Measurements from ENCODE around the gene GATA2. TPM values are rescaled to one million over a fixed set of nuclear protein-coding genes. Genes with fewer than 3 reads are reported as not detected.

The GATA2 gene
- total RNA-seq, 1 donor from 2014 or later: 11.1 TPM

DNA sequence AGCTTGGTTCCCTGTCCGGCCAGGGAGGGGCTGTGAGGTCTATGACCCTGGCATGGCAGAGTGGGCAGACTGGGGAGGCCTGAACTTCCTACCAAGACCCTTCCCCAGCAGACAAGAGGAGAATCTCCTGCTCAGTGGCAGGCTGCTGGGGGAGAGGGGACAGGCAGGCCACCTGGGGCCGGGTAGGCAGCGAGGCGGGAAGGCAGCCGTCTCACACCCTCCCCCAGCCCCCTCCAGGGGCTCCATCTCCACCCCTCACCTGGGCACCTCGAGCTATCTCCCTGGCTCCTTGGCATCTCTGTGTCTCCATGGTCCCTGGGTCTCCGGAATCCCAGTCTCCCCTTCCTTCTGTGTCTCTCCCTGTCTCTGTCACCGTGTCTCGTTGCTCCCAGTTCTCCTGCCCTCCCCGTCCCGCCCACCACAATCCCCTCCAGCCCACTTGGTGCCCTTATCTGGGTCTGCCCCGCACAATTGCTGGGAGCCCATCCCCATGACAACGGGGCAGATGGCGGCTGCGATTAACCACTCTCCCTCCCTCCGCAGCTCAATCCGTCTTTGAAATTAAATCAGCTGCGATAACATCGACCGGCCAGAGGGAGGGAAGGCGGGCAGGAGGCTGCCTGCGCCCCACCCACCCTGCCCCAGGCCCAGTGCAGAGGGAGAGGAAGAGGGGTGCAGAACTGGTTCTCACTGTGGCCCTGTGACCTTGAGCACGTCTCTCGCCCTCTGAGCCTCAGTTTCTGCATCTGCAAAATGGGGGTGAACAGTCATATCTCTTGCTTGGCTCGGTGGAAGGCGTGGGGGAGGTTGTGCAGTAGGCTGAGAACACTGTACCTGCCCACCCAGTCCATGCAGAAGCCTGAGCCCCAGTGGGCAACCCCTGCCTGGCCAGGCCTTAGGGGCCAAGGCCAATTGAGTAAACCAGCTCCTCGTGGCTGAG lies 36.0 kb downstream of the GATA2 start:
- DNase-seq (ENCODE audit: low read depth, low spot score): no peak

DNA sequence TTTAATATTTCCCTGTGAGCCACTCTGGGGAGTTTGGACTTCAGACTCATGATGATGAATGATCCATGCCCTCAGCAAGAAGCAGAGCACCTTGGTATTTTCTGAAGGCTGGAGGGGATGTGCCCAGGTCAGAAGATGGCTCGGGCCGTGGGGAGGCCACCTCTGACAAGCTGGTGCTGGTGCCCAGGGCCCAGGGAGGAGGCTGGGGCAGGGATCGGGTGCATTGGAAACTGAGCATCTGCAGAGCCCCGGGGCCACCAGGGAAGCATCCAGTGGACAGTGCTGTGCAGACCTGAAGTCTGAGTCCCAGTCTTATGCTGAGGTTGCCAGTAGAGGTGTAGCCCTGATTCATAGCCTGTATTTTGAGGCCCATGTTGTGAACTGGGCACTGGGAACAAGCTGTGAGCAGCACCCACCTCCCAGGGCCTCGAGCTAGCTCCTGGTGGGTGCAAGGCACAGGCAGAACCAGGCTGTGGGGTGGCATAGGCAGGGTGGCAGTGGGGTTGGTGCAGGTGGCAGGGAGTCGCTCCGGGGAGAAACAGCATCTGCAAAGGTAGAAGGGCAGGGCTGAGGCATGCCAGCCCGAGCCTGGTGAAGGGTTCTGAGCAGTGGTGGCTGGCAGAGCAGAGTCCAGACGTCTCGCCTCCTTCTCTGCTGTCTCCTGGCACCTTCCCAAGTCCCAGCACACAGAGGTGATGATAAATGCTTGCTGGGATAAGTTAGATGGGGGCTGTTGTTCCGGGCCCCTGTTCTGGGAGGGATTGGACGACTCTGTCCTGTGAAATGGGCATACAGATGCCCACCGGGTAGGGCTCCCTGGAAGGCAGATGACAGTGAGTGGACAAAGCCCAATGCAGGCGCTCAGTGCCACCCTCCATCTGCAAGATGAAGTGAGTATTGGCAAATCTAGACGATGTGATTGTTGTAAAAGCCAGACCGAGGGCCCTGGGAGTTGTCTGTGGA lies 36.9 kb downstream of the GATA2 start:
- DNase-seq (ENCODE audit: low read depth, low spot score): no peak

DNA sequence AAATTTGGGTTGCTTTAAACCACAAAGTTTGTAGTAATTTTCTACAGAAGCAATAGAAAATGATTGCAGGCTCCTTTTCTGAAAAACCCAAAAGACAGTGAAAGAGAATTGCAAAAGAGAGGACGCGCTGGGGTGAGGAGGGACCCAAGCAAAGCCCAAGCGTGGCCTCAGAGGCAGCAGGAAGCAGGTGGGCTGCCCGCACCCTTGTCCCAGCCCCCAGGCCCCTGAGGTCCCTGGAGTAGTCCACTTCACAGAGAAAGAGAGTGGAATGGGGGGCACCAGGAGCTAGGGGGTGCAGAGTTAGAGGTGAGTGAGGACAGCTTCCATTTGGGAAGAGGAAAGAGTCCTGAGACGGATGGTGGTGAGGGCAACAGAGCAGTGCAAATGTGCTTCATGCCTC lies 37.9 kb downstream of the GATA2 start:
- no peak for DNase-seq (ENCODE audit: low read depth, low spot score)

DNA sequence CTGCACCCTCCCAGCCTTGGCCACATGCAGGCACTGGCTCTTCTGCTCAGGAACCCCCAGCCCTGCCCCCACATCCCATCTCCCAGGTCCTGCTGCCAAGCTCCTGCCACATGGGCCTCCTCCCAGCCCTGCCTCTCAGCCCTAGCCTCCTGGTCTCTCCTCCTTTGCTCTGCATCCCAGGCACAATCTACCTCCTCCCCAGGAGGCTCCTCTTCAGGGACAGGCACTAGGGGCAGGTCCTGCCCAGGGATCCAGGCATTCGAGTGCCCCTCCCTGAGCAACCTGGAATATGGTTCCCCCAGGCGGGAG lies 38.7 kb downstream of the GATA2 start:
- no peak for DNase-seq (ENCODE audit: low read depth, low spot score)

DNA sequence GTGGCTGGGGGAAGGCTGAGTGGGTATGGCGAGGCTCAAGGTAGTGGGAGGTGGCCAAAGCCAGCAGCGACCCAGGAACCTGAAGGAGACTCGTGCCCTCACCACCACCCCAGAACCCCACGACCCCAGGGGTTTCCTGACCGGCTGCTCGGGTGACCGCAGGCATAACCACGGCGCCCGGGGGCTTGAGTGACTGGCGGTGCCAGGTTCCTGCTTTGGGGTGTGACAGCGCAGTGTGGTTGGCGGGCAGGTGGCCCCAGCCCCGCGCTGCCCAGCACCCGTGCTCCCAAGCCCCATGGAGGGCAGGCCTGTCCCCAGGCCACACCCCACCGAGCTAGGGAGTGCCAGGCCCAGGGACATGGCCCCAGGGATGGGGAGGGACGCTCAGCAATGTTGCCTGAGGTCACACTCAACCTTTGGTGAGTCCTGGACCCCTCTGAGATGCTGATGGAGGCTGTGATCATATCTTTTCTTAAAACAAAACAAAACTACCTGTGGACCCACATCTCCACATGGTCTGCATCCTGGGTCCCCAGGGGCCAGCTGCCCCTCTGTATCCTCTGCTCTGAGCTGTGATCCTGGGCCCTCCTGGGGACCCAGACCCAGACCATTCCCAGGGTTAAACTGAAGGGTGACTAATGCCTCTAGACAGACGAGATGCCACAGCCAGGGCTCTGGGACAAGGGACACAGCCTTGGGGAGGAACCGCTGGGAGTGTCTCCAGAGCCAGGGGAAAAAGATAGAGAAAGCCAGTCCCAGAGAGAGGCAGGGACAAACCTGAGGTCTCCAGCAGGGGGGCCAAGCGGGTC lies 39.3 kb downstream of the GATA2 start:
- no peak for DNase-seq (ENCODE audit: low read depth, low spot score)

DNA sequence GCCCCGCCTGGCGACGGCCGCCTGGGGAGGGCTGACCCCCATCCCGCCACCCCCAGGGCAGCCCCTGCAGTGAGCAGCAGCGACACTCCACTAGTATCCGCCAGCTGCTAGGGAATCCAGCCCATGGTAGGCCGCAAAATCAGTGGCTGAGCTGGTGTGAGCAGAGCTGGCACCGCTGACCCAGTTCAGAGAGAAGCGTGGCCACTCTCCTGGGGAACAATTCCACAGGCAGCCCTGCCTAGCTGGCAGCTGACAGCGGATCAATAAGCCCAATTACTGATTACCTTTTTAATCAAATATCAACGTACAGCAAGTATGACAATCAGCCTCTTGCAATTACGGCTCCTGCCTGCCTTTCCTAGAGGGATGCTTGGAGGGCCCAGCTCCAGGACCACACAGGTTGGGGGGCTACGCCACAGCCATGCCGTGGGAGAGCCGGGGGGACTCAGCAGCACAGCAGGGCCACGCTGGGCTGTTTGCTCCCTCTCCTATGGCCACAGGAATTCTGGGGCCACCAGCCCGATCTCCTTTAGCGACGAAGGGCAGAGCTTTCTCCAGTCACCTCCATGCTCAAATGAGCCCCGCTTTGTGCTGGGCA lies 40.2 kb downstream of the GATA2 start:
- DNase-seq (ENCODE audit: low read depth, low spot score): no peak

DNA sequence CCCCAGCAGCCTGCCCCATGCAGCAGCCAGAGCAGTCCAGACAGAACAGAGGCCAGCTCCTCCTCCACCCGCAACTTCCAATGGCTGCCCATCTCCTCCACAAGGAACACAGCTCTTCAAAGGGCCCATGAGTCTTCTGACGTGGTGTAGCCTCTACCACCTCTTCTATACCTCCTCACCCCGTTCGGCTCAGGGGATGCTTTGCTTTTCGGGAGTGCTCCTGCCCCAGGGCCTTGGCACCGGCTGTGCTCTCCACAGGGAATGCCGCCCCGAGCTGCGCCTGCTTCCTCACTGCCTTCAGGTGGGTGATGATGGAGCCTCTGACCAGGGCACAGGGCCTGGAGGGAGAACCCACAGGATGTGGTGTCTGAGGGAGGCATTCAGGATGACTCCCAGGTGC lies 40.9 kb downstream of the GATA2 start:
- no peak for DNase-seq (ENCODE audit: low read depth, low spot score)

DNA sequence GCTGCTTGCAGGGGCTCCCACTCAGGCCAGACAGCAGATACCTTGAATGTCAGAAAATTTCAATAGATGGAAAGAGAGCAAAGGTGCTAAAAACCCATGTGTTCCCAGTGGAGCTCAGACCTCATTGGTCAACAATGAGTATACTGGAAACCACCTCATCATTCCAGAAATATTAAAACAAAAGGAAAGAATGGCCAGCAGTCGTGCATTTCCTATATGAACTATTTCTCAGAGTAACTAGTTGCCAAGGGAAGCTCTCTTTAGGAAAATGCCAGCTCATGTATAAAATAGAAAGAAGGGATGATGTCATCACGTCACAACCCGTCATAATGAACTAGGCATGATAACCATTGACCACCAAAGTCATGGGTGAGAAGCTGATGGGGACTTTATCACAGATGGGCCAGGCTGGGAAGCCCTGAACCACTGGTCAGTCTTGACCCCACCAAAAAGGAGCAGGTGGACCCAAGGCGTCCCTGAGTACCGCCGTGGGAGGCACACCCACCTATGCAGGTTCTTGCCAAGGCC lies 43.8 kb downstream of the GATA2 start:
- DNase-seq (ENCODE audit: low read depth, low spot score): peak; percentile 15

DNA sequence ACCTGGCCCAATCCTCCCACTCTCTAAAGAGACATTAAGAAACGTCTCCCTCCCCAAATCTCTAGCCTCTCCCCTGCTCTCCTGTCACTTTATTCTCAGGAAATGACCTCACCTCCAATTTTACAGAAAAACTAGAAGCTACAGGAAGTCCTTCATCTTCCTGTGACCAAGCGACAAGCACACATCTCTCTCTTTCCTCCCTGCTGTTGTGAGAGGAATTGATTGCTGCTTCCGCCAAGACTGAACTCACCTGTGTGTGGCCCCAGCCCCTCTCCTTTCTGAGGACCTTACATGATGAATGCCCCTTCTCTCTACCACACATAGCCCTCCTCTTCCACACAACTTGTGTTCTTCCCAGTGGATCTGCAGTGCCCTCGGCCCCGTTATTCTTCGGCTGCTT lies 44.5 kb downstream of the GATA2 start:
- no peak for DNase-seq (ENCODE audit: low read depth, low spot score)

DNA sequence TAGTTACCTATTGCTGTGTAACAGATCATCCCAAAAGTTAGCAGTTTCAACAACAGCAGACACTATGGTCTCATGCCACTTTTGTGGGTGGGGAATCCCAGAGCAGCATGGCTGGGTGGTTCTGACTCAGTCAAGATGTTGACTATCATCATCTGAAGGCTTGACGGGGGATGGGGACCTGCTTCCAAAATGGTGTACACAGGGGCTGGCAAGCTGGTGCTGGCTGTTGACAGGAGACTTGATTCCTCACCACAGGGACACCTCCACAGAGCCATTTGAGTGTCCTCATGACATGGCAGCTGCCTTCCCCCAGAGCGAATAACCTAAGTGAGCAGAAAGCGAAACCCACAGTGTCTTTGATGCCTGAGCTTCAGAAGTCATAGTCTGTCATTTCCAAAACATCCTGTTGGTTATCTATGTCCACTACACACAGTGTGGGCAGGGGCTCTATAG lies 45.4 kb downstream of the GATA2 start:
- no peak for DNase-seq (ENCODE audit: low read depth, low spot score)

DNA sequence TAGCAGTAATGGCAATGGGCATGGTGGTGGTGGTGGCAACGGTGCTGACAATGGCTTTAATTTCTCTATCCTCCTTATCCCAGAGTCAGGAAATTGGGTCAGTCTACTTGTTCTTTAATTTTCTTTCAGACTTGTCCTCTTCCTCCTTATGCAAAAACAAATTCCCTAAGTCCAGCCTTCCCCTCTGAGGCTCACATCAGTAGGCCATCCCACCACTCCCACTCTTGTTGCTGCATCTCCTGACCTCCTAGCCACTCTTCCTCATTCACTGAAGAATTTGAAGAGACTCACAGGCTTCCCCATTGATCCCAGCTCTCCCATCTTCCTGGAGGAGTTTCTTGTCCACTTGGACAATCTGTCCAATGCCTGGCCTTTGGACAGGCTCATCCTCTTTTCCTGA lies 46.2 kb downstream of the GATA2 start:
- DNase-seq (ENCODE audit: low read depth, low spot score): no peak

DNA sequence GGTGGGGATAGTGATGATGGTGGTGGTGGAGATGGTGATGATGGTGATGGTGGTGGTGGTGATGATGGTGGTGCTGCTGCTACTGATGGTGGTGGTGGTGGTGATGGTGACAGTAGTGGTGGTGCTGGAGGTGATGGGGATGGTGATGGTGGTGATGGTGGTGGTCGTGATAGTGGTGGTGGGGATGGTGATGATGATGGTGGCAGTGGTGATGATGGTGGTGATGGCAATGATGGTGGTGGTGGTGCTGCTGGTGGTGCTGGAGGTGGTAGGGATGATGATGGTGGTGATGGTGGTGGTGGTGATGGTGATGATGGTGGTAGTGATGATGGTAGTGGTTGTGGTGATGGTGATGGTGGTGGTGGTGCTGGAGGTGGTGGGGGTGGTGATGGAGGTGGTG lies 47.6 kb downstream of the GATA2 start:
- no peak for DNase-seq (ENCODE audit: low read depth, low spot score)

DNA sequence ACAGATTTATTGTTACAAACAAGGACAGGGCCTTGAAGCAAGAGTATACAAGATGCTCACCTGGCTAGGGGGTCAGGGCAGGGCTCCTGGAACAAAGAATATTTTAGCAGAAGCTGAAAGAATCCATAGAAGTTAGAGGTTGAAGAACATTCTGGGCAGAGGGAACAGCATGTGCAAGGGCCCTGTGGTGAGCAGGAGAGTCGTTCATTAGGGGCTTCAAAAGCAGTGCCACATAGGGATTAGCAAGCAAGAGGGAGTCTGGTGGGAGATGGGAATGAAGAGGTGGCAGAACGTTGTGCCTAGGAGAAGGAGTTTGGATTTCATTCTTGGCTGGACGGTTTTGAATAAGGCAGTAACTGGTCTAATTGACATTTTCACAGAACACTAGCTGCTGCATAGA lies 49.2 kb downstream of the GATA2 start:
- DNase-seq (ENCODE audit: low read depth, low spot score): no peak

DNA sequence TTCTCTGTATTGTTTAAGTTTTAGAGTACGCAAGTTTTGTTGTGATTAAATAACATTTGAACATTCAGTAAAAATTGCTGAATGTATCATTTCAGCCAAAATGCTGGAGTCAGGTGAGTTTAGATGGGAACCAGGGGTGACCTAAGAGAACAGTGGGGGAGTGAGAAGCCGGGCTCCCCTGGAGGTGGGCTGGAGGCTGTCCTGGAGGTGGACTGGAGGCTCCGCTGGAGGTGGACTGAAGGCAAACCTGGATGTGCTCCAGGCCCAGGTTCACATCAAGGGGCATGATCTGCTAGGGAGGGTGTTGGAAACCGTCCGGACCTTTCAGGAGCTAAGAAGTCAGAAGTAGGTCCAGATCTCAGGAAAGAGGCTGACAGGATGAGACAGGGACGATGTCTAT lies 50.1 kb downstream of the GATA2 start:
- DNase-seq (ENCODE audit: low read depth, low spot score): no peak

DNA sequence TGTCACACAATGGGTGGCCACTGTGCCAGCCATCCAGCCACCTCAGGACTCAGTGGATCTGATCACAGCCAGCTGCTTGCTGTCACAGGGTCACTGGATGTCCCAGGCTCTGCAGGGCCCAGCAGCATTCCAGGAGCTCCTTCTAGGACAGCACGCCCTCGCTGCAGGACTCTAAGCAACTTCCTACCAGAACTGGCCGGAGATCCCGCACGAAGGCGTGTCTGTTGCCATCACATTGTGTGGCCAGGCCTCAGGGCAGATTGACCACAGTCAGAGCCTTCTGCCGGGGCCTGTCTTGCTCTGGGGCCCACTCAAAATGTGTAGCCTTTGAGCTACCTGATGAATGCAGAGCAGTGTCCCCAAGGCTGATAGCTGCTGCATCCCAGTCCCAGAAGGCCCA lies 50.9 kb downstream of the GATA2 start:
- no peak for DNase-seq (ENCODE audit: low read depth, low spot score)

DNA sequence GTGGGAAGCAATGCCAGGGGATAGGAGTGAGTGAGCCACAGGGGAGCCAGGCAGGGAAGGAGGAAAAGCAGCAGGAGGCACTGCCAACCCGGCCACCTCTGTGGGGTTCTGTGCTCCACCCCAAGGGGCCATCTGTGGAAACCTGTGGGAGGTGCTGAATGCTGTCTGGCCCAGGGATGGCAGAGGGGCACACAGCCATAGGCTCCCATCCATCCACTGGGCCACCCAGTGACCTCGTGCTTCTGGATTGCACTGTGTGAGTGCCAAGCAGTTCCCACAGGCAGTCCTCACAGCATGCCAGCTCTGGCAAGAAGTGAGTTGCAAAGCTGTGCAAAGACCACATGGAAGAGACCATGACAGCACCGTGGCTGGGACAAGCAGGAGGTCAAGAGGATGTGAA lies 53.8 kb downstream of the GATA2 start:
- no peak for DNase-seq (ENCODE audit: low read depth, low spot score)

DNA sequence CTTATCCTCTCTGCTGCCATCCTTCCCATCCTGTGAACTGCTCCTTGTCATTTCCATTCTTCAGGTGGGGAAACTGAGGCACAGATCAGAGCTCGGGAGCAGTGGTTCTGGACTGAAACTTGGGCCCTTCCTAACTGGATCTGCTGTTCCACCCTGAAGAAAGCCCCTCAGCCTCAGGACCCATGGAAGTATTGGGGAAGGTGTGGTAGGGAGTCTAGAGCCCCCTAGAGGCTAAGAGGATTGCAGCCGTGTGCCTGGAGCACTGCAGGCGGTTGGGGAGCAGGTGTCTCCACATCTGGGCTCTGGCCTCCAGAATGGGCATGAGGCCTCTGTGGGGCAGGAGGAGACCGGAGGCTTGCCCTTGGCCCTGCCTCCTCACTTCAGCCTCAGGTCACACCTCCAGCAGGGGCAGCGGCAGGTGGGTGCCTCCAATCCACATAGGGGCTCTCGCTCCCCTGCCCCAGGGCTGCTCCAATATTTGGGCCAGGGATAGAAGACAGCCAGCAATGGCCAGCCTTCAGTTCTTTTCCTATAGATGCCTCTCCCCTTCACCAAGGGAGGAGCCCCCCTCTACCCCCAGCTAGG lies 54.4 kb downstream of the GATA2 start:
- DNase-seq (ENCODE audit: low read depth, low spot score): no peak

DNA sequence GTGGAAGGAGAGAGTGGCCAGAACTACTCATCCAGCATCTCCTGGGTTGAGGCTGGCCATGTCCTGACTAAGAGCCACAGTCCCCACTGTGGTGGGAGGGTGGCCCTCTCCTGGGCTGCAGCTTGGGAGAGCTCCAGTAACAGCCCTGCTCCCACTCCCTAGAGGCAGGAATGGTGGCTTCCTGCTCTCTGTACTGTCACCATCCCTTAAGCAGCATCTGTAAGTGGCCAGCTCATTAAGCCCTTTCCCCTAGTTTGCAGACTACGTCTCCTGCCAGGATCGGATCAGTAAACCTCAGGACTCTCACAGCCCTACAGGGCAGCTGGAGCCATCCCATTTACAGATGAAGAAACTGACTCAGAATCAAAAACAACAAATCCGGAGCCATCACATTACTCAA lies 56.8 kb downstream of the GATA2 start:
- DNase-seq (ENCODE audit: low read depth, low spot score): no peak

DNA sequence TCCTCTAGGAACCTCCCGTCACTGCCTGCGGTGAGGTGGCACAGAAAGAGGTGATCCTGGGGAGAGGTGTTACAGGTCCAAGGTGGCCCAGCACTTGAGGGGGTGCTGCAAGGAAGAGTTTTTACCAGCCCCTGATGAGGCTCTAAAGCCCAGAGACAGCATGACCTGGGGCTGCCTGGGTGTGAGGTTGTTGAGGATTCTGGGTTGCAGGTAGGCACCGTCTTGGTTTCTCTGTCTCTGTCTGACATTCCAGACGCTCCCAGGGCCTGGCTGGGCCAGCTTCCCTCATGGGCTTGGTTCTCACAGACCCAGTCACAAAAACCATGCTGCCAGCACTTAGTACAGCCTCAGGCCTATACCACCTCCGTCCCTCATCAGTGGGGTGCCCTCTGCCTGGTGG lies 57.4 kb downstream of the GATA2 start:
- no peak for DNase-seq (ENCODE audit: low read depth, low spot score)

DNA sequence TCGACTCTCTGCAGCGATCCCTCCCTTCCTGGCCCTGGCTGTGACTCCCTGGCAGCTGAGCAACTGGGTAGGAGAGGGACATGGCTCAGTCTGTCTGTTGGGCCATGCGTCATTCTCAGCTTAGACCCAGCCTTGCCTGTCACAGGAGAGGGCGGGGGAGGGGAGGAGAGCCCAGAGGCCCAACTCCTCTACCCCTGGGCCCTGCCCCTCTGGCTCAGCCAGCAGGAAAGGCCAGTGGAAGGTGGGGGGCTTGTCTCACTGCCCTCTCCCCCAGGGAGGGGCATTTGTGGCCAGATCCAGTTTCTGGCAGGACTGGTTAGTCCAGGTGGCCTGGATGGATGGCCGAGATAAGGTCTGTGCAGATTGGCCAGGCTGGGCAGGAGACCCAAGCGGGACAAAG lies 57.9 kb downstream of the GATA2 start:
- no peak for DNase-seq (ENCODE audit: low read depth, low spot score)

DNA sequence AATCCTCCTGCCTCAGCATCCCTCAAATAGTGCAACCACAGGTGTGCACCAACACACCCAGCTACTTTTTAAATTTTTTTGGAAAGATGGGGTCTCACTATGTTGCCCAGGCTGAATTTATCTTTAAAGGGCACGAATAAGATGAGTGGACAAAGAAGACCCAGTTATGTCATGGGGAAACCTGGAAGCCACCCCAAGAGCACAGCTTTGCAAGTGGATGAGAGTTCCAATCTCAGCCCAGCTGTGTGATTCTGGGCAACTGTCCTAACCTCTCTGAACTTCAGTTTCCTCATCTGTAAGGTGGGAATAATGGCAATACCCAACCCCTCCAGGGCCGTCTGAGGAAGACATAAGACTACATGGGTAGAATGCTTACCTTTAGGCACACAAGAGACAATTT lies 58.5 kb downstream of the GATA2 start:
- no peak for DNase-seq (ENCODE audit: low read depth, low spot score)

Measured in pulmonary artery endothelial cell (primary cell).